NCI-H1436 (cell line): ENCODE data around the gene RAB31.
"Not testable (repeated sequence)": the region's sequence is repeated elsewhere in the genome, so short reads cannot be mapped to it uniquely, and the experiment has no call there.

Experiments
- DNase-seq: peaks from one replicate; lab custom pipeline; 2025; lab: John Stamatoyannopoulos, UW

Gene RAB31

DNA sequence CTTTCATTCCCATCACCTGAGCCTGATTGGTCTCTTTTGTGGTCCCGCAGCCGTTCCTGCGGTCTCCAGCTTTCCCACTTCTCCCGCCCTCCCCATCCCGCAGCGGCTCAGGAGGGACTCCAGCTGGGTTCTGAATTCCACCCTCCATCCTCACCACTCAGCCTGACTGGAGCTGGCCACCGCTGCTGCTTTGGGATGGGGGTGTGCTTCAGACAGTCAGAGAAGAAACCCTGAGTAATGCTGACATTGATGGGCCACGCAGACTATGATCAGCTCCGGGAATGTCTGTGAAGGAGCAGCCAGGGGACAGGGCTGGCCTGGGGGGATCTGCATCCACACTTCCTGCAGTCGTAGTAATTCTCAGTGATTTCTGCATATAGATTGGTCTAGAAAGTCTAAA lies 131.8 kb downstream of the RAB31 start:
- DNase-seq: no peak

DNA sequence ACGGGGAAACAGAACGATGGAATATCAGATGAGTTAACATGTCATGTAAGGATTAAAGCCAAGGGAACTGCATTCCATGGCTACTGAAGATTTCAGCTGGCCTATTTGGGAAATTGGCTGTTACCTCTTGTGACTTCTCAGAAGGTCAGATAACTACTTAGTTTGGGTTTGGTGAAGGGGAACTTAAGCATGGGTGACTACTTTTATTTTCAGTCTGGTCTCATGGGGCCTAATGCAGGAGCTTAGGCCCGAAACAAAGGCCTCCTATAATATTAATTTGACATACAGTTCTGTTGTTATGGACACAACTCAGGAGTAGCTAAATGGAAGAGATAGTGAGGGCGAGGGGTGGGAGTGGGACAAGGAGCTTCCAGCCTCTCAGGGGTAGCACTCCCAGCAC lies 133.7 kb downstream of the RAB31 start:
- no peak for DNase-seq

DNA sequence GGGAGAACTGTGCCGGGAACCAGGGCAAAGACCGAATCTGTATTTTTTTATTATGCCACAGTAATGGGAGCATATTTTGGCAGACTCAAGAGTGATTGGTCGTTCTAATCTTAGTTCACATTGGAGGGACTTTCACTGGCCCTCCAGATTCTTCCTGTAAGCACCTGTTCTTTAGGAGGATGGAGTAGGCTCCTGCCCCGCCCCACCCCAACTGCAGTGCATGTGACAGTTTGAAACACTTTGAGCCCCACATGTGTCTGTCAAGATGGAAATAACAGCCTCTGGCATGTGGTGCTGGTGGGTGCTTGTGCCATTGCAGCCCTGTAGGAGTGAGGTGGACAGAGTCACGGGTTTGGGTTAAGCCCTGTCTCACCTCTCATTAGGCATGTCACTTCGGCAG lies 134.3 kb downstream of the RAB31 start:
- no peak for DNase-seq

DNA sequence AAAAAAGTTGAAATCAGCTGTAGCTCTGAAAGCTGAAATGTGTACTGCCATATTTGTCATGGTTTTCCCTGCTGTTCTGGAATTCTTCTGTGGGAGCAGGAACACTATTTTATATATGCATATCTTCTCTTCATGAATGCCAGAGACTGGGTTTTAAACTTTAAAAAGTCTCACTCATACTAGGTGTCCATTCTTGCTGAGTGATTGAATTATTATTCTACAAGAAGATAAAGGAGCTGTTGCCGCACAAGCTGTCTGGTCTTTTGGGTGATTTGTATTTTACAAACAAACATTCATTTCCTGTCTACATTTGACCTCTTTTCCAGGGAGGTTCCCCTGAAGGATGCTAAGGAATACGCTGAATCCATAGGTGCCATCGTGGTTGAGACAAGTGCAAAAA lies 137.2 kb downstream of the RAB31 start:
- DNase-seq: no peak

DNA sequence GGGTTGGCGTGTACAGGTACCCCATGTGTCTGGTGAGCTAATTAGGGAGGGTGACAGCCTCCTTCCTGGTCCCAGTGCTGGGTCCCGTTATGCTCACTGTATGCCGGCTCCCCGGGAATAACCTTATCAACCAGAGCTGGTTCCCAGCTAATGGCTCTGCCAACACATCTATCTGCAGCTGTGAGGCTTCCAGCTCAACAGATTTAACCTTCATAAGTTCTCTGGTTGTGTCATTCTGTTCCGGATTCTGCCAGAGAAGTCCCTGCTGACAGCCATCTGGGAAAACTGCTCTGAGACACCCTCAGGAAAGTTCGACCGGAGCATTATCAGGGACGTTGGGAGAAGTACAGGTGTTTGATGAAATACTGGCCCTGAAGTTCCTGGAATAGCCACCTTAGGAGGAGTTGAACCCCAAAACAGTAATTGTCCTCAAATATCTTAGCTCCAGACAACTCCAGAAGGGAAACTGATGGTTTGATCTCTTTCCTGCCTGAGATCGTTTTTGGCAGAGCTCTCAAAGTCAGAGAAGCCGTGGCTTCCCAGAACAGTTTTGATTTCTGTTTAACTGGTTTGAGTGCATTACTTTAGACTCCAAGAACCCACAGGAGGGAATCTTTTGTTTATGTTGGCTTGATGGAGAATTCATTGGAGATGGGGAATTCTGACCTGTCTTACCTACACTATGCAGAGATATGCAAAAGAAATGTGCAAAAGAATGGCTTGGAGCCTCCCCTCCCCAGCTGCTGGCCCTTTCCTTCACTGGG lies 138.2 kb downstream of the RAB31 start:
- DNase-seq: no peak

DNA sequence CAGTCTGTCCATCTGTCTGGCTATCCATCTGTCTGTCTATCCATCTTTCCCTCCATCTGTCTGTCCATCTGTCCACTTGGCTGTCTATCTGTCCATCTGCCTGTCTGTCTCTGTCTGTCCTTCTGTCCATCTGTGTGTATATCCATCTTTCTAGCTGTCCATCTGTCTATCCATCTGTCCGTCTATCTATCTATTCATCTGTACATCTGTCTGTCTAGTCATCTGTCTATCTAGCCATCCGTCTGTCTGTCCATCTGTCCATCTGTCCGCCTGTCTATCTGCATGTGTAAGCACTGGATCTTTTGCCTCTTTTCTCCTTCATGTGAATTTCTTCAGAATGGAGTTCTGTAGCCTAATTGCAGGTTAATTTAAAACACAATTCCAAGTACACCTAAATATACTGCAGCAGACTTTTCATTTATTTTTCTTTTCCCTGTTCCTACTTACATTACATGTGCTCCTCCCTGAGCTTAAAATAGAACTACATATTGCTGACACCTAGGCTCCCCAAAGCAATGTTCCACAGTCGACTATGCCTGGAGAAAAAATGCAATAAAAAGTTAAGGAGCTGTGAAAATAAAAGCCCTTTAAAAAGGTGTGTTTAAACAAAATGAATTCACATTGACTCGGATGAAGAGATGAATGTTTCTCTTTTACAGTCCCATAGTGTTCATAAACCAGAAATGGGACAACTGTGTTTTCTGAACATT lies 140.2 kb downstream of the RAB31 start:
- DNase-seq: no peak

DNA sequence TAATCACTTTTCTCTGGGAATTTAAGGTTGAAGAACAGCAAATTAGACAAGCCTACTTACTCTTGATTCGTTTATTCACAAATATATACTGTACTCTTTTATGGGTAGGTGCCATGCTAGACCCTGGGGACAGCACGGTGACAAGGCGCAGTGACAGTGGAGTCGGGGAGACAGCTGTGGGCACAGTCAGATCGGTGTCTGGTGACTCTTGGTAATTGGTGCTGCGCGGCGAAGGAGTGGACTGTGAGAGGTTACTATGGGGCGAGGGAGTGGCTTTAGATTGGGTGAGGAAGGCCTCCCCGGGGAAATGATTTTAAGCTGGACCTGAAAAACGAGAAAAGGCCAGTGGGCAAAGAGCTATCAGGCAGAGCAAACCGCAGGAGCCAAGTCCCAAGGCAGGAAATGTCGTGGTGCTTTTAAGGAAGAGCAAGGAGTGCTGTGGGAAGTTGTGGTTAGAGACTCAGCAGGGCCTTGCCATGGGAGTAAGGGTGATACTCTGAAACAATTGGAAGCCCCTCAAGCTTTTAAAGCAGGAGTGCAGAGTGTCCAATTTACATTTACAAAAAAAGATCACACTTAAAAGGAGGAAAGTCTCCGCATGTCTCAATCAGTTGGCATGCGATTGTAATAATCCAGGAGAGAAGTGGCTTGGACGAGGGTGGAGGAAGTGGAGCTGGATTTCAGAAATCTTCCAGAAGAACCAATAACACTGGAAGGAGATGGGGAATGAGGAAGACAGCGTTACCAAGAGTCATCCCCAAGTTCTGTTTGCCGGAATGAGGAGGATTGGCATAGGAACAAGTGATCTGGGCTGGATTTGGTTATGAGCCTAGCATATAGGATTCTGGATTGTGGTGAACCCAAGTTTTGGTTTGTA lies 141.5 kb downstream of the RAB31 start:
- DNase-seq: no peak

DNA sequence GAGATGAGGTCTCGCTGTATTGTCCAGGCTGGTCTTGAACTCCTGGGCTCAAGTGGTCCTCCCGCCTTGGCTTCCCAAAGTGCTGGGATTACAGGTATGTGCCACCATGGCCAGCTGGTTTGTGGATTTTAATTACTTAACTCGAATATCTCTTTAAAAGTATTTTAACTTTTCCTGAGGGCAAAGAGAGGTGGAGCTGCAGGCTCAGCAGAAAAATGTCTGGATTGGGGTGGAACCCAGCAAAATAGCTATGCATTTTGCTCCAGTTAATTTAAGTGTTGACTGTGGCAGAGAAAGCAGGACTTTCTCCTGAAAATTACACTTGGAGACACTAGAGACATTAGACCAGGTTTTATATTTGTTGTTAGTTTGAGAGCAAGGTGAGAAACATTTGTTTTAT lies 142.2 kb downstream of the RAB31 start:
- no peak for DNase-seq

DNA sequence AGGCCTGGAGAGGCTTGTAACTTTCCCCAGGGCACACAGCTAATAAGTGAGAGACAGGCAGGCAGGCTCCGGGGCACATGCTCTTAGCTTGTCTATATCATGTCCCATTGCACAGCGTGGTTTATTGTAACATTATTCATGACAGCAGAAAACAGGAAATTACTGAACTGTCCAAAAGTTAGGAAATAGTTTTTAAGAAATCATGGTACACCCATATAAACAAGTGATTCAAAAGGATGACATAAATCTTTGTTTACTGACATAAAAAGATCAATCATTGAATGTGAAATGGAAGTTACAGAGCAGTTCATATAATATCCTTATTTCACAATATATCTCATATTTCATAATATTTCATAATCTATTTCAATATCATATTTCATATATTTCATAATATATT lies 143.4 kb downstream of the RAB31 start:
- DNase-seq: no peak

DNA sequence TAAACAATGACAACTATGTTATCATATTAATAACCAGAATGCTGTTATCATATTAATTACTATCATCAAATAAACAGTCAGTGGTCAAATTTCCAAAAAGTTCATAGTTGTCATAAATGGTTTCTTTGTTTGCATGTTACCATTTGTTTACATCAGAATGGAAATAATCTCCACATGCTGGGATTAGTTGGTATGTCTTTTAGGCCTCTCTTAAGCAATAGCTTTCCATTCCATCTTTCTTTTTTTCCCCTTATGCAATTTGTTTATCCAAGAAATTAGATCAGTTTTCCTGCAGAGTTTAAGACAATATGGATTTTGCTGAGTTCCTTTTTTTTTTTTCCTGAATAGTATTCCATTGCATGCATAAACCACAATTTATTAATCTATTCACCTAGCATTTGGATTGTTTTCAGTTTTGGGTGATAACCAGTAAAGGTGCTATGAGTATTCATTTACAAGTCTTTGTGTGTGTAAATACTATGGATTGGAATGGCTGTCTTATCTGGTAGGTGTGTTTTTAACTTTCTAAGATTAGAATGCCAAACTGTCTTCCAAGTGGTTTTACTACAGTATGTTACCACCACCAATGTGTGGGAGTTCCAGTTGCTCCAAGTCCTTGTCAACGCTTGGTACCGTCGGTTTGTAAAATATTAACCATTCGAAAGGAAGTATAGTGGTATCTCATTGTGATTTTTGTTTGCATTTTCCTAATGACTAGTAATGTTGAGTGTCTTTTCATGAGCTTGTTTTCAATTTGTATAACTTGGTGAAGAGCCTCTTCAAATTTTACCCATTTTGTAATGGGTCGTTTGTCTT lies 144.4 kb downstream of the RAB31 start:
- no peak for DNase-seq

DNA sequence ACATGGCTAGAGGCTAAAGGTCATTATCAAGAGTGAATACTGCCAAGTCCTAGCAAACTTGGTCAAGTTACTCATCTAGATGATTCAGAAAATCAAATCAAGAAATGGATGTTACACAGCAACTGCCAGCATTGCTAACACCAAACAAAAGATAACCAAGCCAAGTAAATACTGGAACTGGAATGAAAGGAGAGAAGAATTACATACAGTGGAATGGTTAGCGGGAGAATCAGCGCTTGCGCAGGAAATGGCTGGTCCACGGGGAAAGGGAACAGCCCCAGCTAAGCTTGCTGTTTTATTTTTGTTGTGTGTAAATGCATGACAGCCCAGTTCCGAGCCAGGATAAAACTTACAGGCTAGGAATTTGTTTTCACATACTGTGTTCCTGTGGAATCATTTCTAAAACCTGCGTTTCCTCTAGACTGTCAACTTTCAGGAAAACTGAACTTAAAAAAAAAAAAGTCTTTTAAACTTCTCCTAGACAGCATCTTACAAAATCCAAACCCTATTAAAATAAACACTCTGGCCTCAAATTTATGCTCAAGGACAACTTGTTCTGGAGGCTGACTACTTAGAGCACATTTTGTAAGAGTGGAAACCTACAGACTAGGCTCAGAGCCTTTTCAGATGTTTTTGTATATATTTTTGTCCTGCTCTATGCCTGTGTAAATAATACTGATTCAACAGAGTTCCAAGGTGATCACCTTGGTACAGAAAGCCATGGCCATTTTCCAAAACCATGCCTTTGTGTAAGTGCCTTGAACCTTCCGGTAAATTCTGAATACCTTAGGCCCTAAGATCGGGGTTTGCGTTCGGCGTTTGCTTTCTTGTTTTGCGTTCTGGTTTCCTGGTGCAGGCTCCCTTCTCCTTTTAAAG lies 146.9 kb downstream of the RAB31 start:
- no peak for DNase-seq

DNA sequence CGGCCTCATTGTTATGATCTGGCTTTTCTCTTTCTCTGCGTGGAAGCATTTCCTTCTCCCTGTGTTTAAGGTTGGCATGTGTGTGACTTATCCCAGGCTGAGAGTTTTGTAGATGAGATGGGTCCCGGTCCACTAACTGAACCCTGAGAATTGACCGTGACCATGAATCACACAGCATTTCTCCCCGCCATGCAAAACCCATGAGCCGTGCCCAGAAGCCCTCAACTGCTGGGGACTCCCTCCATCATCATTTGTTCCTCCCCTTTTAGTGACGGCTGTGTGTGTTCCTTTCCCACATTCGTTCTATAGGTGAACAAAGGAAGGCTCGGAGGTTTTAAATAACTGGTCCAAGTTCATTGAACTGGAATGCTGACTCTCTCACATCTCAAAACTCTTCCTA lies 147.6 kb downstream of the RAB31 start:
- no peak for DNase-seq

DNA sequence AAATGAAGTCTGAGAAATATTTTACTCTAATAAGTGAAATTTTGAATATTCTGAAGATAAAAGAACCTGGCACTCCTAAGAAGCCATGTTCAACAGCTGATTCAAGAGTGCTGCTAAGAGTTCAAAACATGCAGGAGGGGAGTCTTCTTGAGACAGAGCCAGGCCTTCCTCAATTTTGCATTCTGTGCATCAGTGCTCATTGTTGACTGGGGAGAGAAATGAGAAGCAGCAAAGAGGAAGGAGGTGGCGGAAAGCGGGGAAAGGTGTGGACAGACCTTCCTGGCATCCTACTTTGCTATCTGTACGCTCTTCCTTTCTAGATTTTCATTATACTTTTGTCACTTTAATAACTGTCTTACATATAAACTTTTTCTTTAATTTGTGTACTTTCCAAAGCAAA lies 148.0 kb downstream of the RAB31 start:
- no peak for DNase-seq

DNA sequence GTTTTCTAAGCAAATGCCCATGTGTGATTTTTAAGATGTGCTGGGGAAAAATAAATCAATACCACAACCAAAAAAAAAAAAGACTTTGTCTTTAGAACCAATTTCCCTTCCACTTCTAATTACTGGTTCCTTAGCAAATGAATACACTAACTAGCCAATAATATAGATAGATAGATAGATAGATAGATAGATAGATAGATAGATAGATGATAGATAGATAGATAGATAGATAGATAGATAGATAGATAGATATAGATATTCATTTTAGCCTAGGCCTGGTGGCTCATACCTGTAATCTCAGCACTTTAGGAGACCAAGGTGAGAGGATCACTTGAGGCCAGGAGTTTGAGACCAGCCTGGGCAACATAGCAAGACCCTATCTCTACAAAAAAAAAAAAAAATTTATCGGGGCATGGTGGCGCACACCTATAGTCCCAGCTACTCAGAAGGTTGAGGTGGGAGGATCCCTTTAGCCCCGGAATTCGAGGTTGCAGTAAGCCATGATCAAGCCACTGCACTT lies 149.4 kb downstream of the RAB31 start:
- not testable (repeated sequence) for DNase-seq

DNA sequence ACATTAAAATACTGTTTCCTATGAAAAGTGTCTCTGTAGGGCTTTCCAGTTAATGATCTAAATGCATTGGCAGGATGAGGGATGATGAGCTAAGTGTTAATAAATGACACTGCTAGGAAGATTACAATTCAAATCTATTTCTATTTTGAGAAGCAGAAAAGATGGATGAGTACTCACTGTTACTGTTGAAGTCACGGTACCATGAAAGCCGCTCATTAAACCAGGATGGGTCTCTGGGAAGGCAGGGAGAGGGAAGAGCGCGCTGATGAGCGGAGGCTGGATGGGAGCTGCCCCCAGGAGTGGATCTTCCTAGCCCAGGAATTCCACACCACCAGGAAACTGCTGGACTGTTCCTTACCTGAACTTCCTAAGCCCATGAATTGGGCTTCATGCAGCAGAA lies 150.5 kb downstream of the RAB31 start:
- DNase-seq: no peak

DNA sequence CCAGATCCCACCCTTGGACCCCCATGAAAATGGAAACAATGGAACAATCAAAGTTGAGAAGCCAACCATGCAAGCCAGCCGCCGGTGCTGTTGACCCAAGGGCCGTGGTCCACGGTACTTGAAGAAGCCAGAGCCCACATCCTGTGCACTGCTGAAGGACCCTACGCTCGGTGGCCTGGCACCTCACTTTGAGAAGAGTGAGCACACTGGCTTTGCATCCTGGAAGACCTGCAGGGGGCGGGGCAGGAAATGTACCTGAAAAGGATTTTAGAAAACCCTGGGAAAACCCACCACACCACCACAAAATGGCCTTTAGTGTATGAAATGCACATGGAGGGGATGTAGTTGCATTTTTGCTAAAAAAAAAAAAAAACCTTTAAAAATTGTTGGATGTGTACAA lies 151.1 kb downstream of the RAB31 start:
- DNase-seq: no peak

DNA sequence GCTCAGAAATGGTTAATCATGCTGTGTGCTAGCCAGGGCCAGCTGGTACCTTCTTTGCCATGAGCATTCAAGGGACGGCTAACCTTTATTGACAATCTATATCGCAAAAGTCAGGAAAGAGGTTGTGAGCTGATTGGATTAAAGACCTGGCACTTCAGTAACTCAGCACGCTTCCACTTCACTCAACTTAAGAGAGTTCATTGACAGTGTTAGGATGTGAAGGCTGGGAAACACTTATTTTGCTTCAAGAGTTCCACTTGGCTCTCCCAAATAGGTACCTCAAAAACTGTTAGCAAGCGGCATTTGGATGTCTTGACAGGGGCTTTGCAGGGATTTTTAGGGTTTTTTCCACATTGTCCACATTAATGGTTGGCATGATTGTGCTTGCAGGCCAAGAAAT lies 152.6 kb downstream of the RAB31 start:
- no peak for DNase-seq

DNA sequence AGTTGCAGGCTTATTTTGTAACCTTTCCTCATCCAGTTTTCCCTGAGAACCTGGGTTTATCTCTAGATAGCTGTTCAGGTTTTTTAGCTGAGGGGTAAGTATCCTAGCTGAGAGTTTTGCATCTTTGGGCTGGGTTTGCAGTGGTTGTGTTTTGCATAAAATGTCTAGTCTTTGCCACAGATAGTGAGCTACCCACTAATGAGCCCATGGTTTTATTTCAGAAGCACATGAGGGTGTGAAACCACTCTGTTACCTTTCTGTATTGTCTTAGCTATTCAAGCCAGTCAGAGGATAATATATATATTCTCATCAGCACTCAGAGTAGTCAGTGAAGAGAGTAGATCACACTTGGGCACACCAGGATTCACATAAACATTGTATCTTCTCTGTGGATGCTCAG lies 153.1 kb downstream of the RAB31 start:
- DNase-seq: no peak

DNA sequence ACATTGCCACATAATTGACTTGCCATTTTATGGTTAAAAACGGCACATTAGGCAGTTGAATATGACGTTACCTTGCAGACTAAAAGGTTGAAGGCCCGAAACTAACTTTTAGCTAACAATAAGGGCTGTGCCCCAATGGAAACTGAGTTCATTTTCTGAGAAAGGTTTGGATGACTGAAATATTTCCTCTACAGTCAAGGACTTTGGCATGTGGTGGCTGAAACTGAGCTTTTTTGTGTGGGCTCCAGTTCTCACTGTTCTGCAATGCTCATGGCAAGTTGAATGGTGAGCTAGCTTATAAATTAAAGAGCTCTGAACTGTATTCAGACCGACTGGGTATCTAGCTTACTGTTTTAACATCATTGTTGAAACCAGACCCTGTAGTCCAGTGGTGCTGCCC lies 153.8 kb downstream of the RAB31 start:
- DNase-seq: no peak

DNA sequence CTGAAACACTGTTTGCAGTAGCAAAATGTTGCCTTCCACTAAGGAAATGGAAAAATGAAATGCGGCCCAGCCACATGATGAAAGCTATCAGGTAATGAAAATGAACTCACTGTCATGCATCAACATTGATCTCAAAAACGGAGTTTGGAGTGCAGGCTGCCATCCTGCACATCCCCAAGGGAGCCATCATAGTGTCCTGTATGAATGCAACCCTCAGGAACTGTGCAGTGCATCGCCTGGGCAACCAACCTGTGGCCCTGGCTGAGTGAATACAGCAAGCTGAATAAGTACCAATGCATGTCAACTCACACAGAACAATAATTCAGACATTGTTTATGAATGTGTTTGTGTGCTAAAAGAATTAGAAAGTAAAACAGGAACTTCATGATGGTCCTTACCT lies 154.6 kb downstream of the RAB31 start:
- no peak for DNase-seq

DNA sequence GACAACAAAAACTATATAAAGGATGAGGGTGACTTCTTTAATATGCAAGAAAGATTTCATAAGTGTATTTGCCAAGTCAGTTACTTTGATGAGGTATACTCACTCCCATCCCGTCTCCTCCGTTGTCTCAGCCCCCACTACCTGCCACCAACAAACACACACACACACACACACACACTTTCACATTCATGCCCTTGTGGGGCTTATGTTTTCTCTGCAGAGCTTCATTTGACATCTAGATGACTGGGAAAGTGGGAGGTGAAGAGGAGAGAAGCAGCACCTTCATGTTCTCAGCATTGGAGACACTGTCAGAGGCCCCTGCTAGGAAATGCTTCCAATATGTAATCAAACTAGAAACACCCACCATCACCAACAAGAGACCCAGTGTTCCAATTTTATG lies 155.2 kb downstream of the RAB31 start:
- no peak for DNase-seq
